Measurements from ENCODE around the gene REP15. TPM values are rescaled to one million over a fixed set of nuclear protein-coding genes. Genes with fewer than 3 reads are reported as not detected.

REP15 gene
- total RNA-seq, 6 experiments from 2014 or later, result 2.1 to 2.9 (median 2.4) TPM

GRCh38 chr12:27673101-27673718, 23.0 kb upstream of the REP15 start:
- Mint-ChIP-seq H3K4me3 (no peak overlapping the region), H3K27ac (no peak overlapping the region), H3K36me3 (ENCODE audit: low read depth) (peaks cover 40% of the 10 kb centered on the region)

GRCh38 chr12:27674989-27675388, 21.3 kb upstream of the REP15 start:
- Mint-ChIP-seq H3K36me3 (ENCODE audit: low read depth) (peaks cover 37% of the 10 kb centered on the region), H3K27me3 (ENCODE audit: insufficient read depth) (no peaks in the 10 kb centered on the region), H3K9me3 (no peaks in the 10 kb centered on the region), H3K4me3 (no peak overlapping the region), H3K4me1 (ENCODE audit: low read depth) (no peaks in the 10 kb centered on the region; the same call in 1 of the 2 replicates), H3K27ac (no peak overlapping the region)
- DNase-seq, result no peak
- no peak for TF ChIP-seq CTCF (IDR thresholded peaks at IDR 0.05)

More at GRCh38 chr12:27673101-27673718, 23.0 kb upstream of the REP15 start:
- Mint-ChIP-seq H3K27me3 (ENCODE audit: insufficient read depth) (no peaks in the 10 kb centered on the region), H3K9me3 (no peaks in the 10 kb centered on the region), H3K4me1 (ENCODE audit: low read depth) (no peaks in the 10 kb centered on the region; the same call in 1 of the 2 replicates)
- DNase-seq, result no peak
- no peak for TF ChIP-seq CTCF (IDR thresholded peaks at IDR 0.05)

GRCh38 chr12:27680619-27681018, 15.6 kb upstream of the REP15 start:
- no peak for TF ChIP-seq CTCF (IDR thresholded peaks at IDR 0.05)
- Mint-ChIP-seq H3K27ac (no peak overlapping the region), H3K4me3 (no peak overlapping the region), H3K9me3 (no peaks in the 10 kb centered on the region), H3K4me1 (ENCODE audit: low read depth) (peaks cover 5% of the 10 kb centered on the region; the same call in 1 of the 2 replicates), H3K36me3 (ENCODE audit: low read depth) (peaks cover 43% of the 10 kb centered on the region), H3K27me3 (ENCODE audit: insufficient read depth) (no peaks in the 10 kb centered on the region)
- no peak for DNase-seq

GRCh38 chr12:27682534-27682933, 13.7 kb upstream of the REP15 start:
- Mint-ChIP-seq H3K4me1 (ENCODE audit: low read depth) (peaks cover 5% of the 10 kb centered on the region; the same call in 1 of the 2 replicates), H3K9me3 (no peaks in the 10 kb centered on the region), H3K4me3 (no peak overlapping the region), H3K27me3 (ENCODE audit: insufficient read depth) (no peaks in the 10 kb centered on the region; the same call in 1 of the 2 replicates), H3K27ac (no peak overlapping the region), H3K36me3 (ENCODE audit: low read depth) (peaks cover 42% of the 10 kb centered on the region)
- no peak for TF ChIP-seq CTCF (IDR thresholded peaks at IDR 0.05)
- DNase-seq, result peak; percentile 13

GRCh38 chr12:27685274-27685673, 11.0 kb upstream of the REP15 start:
- no peak overlapping the region for H3K4me3 Mint-ChIP-seq
- no peaks in the 10 kb centered on the region for H3K9me3 Mint-ChIP-seq
- H3K4me1 Mint-ChIP-seq (ENCODE audit: low read depth), result peaks cover 5% of the 10 kb centered on the region; the same call in 1 of the 2 replicates
- no peaks in the 10 kb centered on the region; the same call in 1 of the 2 replicates for H3K27me3 Mint-ChIP-seq (ENCODE audit: insufficient read depth)
- peaks cover 36% of the 10 kb centered on the region for H3K36me3 Mint-ChIP-seq (ENCODE audit: low read depth)
- TF ChIP-seq CTCF (IDR thresholded peaks at IDR 0.05), result no peak
- H3K27ac Mint-ChIP-seq, result no peak overlapping the region
- no peak for DNase-seq

Data from HFFc6 (cell line).